Stimulated activated CD4-positive, alpha-beta T cell treated with anti-CD3 and anti-CD28 coated beads, Interleukin-2, amount 100 ng/mL, for 4 hours (primary cell): ENCODE data around the gene WDR20.
"Not testable (repeated sequence)": the region's sequence is repeated elsewhere in the genome, so short reads cannot be mapped to it uniquely, and the experiment has no call there.

Experiments
- DNase-seq: peaks from one replicate; pipeline ENCODE4 v3.0.0-alpha.2; 2020; ENCODE audit warnings: low read depth

The WDR20 gene

GRCh38 chr14:102139286-102140026, at the start of gene WDR20:
WDR20 (plus strand) TSS chr14:102139897; CDS start chr14:102139924, 27 bp downstream.
- peak; percentile 100 for DNase-seq

GRCh38 chr14:102090713-102091112, 49.0 kb upstream of the WDR20 start:
- no peak for DNase-seq

DNA sequence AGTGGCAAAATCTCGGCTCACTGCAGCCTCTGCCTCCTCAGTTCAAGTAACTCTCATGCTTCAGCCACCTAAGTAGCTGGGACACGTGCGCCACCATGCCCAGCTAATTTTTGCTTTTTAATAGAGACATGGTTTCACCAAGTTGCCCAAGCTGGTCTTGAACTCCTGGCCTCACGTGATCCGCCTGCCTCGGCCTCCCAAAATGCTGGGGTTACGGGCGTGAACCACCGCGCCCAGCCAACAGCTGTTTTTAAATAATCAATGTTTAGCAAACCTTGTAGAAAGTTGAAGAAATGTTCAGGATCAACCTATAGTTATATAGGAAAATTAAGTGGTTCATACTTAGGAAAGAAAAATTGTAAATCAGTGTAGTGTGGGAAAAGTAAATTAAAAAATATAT, 46.9 kb upstream of the WDR20 start:
- no peak for DNase-seq

DNA sequence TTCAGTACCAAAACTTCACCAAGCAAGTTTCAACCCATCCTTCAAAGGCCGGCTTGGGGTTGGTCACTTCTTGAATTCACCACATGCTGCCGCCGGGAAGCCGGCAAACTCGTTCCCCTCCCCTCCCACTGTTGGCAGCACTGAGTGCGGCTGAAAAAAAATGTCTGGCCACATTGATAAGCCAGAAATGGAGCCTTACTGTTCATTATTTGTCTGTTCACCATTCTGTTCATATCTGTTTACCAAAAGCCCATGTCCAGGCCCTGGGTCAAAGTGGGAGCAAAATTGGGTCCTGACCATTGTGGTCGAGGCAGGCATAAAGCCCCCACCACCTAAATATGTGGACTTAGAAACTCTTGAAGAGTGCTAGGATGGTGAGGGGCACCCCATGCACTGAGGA, 45.6 kb upstream of the WDR20 start:
- DNase-seq: no peak

DNA sequence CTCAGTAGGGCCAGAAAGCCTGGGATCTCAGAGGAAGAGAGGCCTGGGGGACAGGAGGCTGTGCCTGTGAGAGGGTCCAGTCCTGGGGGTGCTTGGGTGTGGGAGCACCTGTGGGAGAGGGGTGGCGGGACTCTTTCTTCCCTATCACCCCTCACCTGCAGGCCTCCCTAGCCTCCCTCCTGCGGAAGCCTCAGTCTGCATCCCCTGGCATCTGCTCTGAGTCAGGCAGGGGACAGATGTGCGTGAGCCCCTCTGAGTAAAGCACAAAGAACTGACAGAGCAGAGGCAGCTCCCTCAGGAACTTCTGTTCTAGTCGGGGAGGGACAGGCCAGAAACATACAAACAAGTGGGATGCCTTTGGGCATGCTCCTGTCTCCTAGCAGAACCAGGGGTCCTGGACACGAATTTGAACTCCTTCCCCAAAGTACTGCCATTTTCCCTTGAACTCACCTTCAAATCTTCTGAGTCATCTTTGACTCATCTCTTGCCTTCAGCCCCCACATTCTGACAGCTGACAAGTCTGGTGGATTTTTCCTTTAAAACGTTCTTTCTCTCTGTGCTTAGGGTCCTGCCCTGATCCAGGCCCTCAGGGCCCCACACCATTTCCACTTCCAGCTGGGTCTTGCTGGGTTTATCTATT, 44.3 kb upstream of the WDR20 start:
- DNase-seq: no peak

GRCh38 chr14:102095871-102096568, 43.7 kb upstream of the WDR20 start:
- no peak for DNase-seq

DNA sequence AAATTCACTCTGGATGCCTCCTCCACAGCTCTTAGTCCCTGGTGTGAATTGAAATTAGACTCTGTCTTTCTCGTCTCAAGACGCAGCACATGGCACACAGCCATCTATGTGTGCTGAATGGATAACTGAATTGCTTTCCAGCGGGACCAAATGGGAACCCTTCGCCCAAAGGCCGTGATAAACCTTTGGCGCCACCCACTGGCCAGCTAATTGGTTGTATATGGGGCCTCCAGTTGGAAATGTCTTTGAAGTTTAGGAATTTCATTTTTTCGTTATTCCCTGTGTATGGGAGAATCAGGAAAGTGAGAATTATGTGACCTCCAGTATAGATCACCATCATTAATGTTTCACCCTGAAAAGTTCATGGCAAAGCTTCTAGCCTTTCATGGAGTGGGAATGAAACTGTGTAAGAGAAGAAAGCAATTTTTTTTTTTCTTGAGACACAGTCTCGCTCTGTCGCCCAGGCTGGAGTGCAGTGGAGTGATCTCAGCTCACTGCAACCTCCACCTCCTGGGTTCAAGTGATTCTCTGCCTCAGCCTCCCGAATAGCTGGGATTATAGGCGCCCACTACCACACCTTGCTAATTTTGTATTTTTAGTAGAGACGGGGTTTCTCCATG, 43.0 kb upstream of the WDR20 start:
- peak; percentile 49 for DNase-seq

DNA sequence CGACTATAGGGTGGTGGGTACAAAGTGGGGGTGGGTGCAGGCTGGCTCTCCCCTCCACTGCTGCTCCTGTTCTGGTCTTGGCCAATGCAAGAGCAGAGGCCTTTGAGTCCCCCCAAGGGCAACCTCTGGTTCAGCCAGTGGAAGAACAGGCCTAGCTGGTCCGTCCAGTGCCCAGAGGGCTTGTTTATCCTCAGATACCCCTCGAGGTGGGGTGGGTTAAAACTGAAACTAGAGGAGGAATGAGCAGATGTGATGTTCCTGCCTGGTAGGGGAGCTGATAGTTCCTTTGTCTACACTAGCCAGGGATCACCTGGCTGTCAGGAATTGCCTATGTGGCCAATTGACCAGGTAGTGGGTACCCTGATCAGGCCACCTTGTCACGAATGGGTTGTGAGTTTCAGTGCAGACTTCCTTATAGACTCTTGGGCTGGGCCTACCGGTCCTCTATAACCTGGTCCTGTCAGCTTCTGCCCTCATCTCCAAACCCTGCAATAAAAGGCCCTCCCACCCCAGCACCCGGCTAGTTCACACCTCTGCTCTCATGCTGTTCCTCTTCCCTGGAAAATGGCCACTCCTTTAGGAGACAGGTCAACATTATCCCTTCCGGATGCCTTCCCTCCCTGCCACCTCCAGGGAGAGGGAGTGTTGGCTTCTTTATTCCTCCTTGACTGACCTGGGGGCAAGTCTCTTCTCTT, 42.1 kb upstream of the WDR20 start:
- DNase-seq: no peak

- DNase-seq: no peak
These were observed 36.5 kb upstream of the WDR20 start for GRCh38 chr14:102103062-102103695.

GRCh38 chr14:102105369-102105768, 34.3 kb upstream of the WDR20 start:
- no peak for DNase-seq

- DNase-seq: not testable (repeated sequence)
These were observed 30.4 kb upstream of the WDR20 start for GRCh38 chr14:102109332-102109731.

DNA sequence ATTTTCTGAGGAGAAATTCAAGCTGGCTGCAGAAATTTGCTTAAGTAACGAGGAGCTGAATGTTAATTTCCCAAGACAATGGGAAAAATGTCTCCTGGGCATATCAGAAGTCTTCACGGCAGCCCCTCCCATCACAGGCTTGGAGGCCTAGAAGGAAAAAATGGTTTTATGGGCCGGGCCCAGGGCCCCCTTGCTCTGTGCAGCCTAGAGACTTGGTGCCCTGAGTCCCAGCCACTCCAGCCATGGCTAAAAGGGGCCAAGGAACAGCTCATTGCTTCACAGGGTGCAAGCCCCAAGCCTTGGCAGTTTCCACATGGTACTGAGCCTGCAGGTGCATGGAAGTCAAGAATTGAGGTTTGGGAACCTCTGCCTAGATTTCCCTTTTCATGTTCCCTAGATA, 28.6 kb upstream of the WDR20 start:
- DNase-seq: no peak

DNA sequence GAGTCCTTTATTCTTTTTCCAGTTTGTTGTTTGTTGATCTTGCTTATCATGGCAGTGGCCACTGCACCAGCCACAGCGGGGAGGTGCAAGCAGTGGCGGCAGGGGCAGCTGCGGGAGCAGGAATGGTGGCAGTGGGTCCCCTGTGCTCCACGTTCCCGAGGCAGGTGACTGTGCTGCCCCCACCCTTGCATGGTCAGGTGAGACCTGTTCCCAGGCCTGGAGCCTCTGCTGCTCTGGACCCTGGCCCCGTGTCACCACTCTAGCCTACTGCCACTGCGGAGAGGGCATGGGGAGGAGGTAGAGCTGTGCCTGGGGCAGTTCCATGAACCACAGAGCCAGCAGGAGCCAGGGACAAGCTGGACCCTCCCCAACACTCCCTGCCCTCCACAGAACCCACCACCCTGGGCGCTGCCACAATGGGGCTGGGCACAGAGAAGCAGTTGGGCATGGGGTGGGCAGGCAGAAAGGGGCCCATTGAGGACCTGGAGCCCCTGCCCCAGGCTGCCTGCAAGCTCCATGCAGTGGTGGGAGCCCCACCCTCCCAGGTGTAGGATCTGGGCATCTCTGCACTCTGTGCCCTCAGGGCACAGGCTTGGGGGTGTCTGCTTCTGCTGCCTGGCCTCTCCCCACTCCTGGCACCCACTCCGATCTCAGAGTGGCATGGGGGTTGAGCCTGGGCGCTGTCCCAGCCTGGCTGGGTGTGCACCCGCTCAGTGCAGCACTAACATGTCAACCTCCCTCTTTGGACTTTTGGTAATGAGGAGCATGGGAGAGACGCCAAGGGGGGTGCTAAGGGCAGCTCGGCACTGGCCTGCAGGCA, 23.1 kb upstream of the WDR20 start:
- DNase-seq: no peak

- DNase-seq: no peak
These were observed 21.8 kb upstream of the WDR20 start for GRCh38 chr14:102117852-102118251.

- no peak for DNase-seq
These were observed 18.8 kb upstream of the WDR20 start for GRCh38 chr14:102120888-102121287.

- no peak for DNase-seq
These were observed 18.1 kb upstream of the WDR20 start for GRCh38 chr14:102121567-102121966.

DNA sequence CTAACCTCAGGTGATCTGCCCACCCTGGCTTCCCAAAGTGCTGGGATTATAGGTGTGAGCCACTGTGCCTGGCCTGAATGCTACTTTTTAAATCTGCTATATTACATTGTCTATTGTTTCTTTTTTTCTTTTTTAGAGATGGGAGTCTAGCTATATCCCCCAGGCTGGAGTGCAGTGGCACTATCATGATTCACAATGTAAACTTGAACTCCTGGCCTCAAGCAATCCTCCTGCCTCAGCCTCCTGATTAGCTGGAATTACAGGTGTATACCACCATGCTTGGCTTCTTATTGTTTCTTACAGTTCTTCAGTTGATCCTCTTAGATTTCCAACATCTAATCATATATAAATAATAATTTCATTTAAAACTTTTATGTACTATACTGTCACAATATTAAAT, 15.3 kb upstream of the WDR20 start:
- DNase-seq: no peak

GRCh38 chr14:102125546-102125945, 14.2 kb upstream of the WDR20 start:
- DNase-seq: no peak

GRCh38 chr14:102126807-102127455, 12.8 kb upstream of the WDR20 start:
- no peak for DNase-seq

DNA sequence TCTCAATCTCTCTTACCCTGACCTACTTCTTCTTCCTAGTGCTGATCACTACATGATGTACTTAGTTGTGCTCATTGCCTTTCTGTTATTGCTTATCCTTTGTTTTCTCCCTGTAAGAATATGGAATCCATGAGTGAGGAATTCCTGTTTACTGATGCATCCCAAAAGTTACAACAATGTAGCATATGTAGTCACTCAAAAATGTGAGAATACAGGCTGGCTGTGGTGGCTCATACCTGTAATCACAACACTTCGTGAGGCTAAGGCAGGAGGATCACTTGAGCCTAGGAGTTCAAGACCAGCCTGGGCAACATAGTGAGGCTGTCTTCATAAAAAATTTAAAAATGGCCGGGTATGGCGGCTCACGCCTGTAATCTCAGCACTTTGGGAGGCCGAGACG, 8.0 kb upstream of the WDR20 start:
- no peak for DNase-seq
